Right atrium auricular region (tissue), 2 donors: Measurements from ENCODE around the gene ST8SIA1. TPM values are rescaled to one million over a fixed set of nuclear protein-coding genes. Genes with fewer than 3 reads are reported as not detected.

Experiments
- DNase-seq: peaks from one replicate; pipeline ENCODE4 v3.0.0-alpha.2; 2019; ENCODE audit warnings: low spot score
- H3K27ac ChIP-seq, 2 donors: fragments of 200-600 bp; sonication (generic); 1 replicate in 1 of 2; 2 replicates in 1 of 2; pipeline ENCODE4 v1.5.1; 2016 to 2019
- H3K27me3 ChIP-seq, 2 donors: fragments of 200-600 bp; sonication (generic); one replicate each; pipeline versions ENCODE4 v1.5.1 to v1.6.0; 2017 to 2019
- H3K36me3 ChIP-seq: fragments of 200-600 bp; sonication (generic); one replicate; pipeline ENCODE4 v1.5.1; 2016
- H3K4me1 ChIP-seq, 2 donors: fragments of 200-600 bp; sonication (generic); one replicate each; pipeline versions ENCODE4 v1.5.1 to v1.6.0; 2017 to 2019
- H3K4me3 ChIP-seq, 2 donors: fragments of 200-600 bp; sonication (generic); 1 replicate in 1 of 2; 2 replicates in 1 of 2; pipeline ENCODE4 v1.5.1; 2017 to 2019; ENCODE audit warnings: mild to moderate bottlenecking in 1 of 2, moderate library complexity in 1 of 2
- H3K9me3 ChIP-seq, 2 donors: fragments of 200-600 bp; sonication (generic); one replicate each; pipeline ENCODE4 v1.5.1; 2019
- total RNA-seq, 2 donors: library from RNA; depleted of rRNA; stranded (reverse); fragments of >200 nt; gene quantifications; one replicate each; pipeline ENCODE4 v1.1.0, GENCODE V29; 2016
- TF ChIP-seq, protein P1 (sequence below), 2 donors: fragments of 200-600 bp; sonication (generic); IDR thresholded peaks; one replicate each; pipeline ENCODE4 v1.5.1; 2019; ENCODE audit warnings: antibody characterized with exemption in 2 of 2

The ST8SIA1 gene
- total RNA-seq, 2 donors from 2014 or later = 3.3 to 5.0 TPM

DNA sequence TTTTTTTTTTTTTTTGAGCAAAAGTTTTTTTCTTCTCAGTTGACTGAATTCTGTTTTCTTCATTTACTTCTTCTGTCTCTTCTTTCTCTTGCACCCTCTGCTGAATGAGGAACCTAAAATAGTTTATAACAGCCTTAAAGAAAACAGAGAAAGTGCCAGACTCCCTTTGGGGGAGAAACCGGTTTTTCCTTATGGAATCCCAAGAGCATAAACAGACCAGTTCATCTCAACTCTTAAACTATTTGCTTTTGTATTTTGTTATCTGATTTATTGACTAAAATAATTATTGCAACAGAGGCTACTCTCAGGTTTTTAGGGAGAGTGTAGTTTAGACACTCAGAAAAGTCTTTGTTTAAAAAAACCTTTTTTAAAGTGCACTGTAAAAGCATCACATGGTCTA is 30.2 kb downstream of the ST8SIA1 start:
- Histone ChIP-seq H3K4me3 (no peak overlapping the region), H3K27me3 (no peaks in the 10 kb centered on the region), H3K9me3 (peaks cover 4 to 6% of the 10 kb centered on the region in 2 donors), H3K27ac (no peak overlapping the region), H3K4me1 (no peaks in the 10 kb centered on the region), H3K36me3 (no peaks in the 10 kb centered on the region)
- no peak for DNase-seq
- TF ChIP-seq, protein P1, sequence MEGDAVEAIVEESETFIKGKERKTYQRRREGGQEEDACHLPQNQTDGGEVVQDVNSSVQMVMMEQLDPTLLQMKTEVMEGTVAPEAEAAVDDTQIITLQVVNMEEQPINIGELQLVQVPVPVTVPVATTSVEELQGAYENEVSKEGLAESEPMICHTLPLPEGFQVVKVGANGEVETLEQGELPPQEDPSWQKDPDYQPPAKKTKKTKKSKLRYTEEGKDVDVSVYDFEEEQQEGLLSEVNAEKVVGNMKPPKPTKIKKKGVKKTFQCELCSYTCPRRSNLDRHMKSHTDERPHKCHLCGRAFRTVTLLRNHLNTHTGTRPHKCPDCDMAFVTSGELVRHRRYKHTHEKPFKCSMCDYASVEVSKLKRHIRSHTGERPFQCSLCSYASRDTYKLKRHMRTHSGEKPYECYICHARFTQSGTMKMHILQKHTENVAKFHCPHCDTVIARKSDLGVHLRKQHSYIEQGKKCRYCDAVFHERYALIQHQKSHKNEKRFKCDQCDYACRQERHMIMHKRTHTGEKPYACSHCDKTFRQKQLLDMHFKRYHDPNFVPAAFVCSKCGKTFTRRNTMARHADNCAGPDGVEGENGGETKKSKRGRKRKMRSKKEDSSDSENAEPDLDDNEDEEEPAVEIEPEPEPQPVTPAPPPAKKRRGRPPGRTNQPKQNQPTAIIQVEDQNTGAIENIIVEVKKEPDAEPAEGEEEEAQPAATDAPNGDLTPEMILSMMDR (IDR thresholded peaks at IDR 0.05) = no peak

DNA sequence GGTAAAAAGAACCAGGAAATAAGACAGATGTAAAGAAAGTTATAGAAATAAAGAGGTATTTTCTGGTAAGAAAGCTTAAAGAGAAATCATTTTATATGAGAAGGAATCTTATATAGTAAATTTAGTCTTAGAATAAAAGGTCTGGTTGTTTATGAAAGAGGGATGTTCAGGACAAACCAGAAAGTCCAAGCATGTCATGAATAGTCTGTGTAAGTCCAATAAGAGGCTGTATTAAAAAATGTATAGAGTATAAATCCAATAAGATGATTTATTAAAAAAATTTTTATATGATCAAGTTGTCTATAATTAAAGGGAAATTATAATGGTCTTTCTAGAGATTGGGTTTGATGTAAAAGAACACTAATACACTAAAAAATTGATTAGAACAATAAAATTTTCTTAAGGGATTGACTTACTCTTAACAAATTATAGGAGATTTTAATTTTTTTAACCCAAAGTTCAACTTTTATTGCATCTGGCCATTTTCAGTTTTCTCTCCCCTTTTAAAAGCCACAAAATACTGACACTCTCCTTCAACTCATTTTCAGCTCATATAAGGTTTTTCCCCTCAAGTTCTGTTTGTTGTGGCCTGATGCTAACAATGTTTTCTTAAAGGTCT is 35.1 kb downstream of the ST8SIA1 start:
- DNase-seq = no peak
- Histone ChIP-seq H3K27ac (no peak overlapping the region), H3K27me3 (no peaks in the 10 kb centered on the region), H3K36me3 (no peaks in the 10 kb centered on the region), H3K4me1 (no peaks in the 10 kb centered on the region), H3K4me3 (no peak overlapping the region), H3K9me3 (peaks cover 5 to 8% of the 10 kb centered on the region in 2 donors)
- TF ChIP-seq, protein P1 (IDR thresholded peaks at IDR 0.05) = no peak

DNA sequence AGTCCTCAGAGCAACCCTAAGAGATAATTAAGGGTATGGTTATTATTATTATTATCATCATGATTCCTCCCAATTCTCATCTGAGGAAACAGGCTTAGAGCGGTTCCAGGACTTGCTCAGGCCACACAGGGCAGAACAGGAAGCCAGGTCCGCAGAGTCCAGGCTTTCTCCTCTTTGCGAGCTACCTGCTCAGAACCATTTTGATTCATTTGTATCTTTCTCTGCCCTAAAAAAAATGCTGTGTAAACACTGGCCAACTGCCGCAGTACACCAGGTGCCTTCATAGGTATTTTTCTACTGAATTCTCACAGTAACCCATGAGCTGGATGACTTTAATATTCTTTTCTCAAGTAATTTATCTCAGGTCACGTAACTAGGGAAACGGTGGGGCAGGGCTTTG is 45.3 kb downstream of the ST8SIA1 start:
- Histone ChIP-seq H3K36me3 (no peaks in the 10 kb centered on the region), H3K27me3 (no peaks in the 10 kb centered on the region), H3K4me3 (no peak overlapping the region), H3K27ac (no peak overlapping the region), H3K9me3 (no peaks in the 10 kb centered on the region), H3K4me1 (no peaks in the 10 kb centered on the region)
- TF ChIP-seq, protein P1 (IDR thresholded peaks at IDR 0.05) = no peak
- no peak for DNase-seq

DNA sequence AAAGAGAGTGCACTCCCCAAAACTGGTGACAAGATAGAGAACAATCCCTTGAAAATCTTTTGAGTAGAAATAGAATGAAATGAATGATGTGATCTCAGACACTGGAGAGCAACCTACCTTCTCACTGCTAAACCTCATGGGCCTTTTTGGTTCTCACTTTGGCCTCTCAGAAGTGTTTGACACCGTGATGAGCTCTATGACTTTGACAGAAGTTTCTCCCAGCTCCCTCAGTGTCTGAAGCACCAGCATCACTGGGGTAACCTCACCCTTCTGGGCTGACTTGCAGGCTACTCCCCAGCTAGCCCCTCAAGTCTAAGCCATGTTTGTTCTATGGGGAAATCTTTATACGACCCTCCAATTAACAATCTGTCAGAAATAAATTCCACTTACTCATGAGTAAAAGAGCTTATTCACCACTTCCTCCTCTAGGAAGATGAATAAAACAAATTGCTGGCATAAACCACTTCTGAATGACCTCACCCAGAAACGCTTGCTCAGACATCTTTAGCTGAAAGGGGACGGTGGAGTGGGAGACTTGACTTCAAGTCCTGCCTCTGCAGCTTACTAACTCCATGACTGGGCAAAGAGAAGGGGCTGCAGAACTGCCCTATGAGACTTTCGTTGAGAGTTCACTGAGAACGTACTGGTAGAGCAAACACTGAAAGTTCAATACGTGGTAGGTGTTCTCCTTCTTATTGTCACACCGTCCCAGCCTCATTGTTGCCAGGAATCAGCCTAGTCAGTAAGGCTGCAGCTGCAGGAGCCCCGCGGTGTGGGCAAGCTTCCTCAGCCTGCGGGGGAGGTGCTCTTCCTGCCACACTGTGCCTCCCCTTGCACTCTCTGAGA is 46.5 kb downstream of the ST8SIA1 start:
- peaks cover 0 to 7% of the 10 kb centered on the region in 2 donors for H3K4me1 ChIP-seq
- H3K4me3 ChIP-seq = no peak overlapping the region
- TF ChIP-seq, protein P1 (IDR thresholded peaks at IDR 0.05) = no peak
- H3K27ac ChIP-seq = no peak overlapping the region
- H3K27me3 ChIP-seq = no peaks in the 10 kb centered on the region
- H3K36me3 ChIP-seq = no peaks in the 10 kb centered on the region
- no peak for DNase-seq
- no peaks in the 10 kb centered on the region for H3K9me3 ChIP-seq

DNA sequence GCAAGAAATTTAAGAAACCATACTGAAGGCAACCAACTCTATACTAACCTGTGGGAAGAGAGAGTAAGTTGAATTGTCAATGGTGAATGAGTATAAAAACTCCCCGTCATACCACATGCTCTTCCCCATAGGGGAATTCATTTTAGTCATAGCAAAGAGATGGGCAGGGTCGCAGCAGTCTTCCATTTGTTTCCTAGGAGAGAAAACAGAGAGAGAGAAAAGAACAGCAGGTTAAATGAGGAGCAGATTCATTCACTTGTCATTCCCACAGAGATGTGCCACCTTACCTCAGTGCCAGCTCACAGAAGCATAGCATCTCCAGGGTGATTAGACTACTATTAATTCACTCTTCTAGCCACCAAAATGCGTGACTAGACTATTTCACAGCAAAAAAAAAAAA is 47.4 kb downstream of the ST8SIA1 start:
- Histone ChIP-seq H3K4me1 (peaks cover 0 to 8% of the 10 kb centered on the region in 2 donors), H3K27ac (no peak overlapping the region), H3K27me3 (no peaks in the 10 kb centered on the region), H3K4me3 (no peak overlapping the region), H3K9me3 (no peaks in the 10 kb centered on the region), H3K36me3 (no peaks in the 10 kb centered on the region)
- DNase-seq = no peak
- TF ChIP-seq, protein P1 (IDR thresholded peaks at IDR 0.05) = no peak
